Astrocyte (in vitro differentiated cells and primary cell): ENCODE data around the gene RRP36. TPM values are rescaled to one million over a fixed set of nuclear protein-coding genes. Genes with fewer than 3 reads are reported as not detected.
"Not testable (repeated sequence)": the region's sequence is repeated elsewhere in the genome, so short reads cannot be mapped to it uniquely, and the experiment has no call there.

Source experiments
- DNase-seq: peaks from one replicate; pipeline ENCODE4 v3.0.0-alpha.2; 2010; ENCODE audit warnings: low read depth
- FAIRE-seq: peaks from 2 replicates; lab custom pipeline; 2011; peaks lifted over from hg19 to GRCh38; lab: Jason Lieb, UNC
- H2AFZ ChIP-seq: 2 replicates; pipeline ENCODE4 v1.6.0; 2012; ENCODE audit warnings: low read depth, low read length, inconsistent platforms
- H3K27ac ChIP-seq: 2 replicates; pipeline ENCODE4 v1.5.1; 2011; ENCODE audit warnings: low read depth, low read length, inconsistent platforms
- H3K27me3 ChIP-seq: 2 replicates; pipeline ENCODE4 v1.6.0; 2011; ENCODE audit warnings: low read length, inconsistent platforms; ENCODE audit not compliant: insufficient read depth
- H3K36me3 ChIP-seq: 2 replicates; pipeline ENCODE4 v1.5.1; 2011; ENCODE audit warnings: low read length, inconsistent platforms; ENCODE audit not compliant: insufficient read depth
- H3K4me1 ChIP-seq: 2 replicates; pipeline ENCODE4 v1.5.1; 2011; ENCODE audit warnings: low read length, inconsistent platforms; ENCODE audit not compliant: insufficient read depth
- H3K4me2 ChIP-seq: 2 replicates; pipeline ENCODE4 v1.6.0; 2012; ENCODE audit warnings: low read length, inconsistent platforms
- H3K4me3 ChIP-seq: 2 replicates; pipeline ENCODE4 v1.5.1; 2011; ENCODE audit warnings: low read depth, mild to moderate bottlenecking, low read length, inconsistent platforms; ENCODE audit not compliant: insufficient read depth
- H3K79me2 ChIP-seq: 2 replicates; pipeline ENCODE4 v1.6.0; 2012; ENCODE audit warnings: mild to moderate bottlenecking, low read length, inconsistent platforms; ENCODE audit not compliant: insufficient read depth
- H3K9ac ChIP-seq: 2 replicates; pipeline ENCODE4 v1.6.0; 2012; ENCODE audit warnings: mild to moderate bottlenecking, low read length, inconsistent platforms
- H3K9me3 ChIP-seq: 2 replicates; pipeline ENCODE4 v1.5.1; 2012; ENCODE audit warnings: low read depth, mild to moderate bottlenecking, low read length, inconsistent platforms; ENCODE audit not compliant: insufficient read depth
- H4K20me1 ChIP-seq: 2 replicates; pipeline ENCODE4 v1.6.0; 2012; ENCODE audit warnings: low read length, inconsistent platforms; ENCODE audit not compliant: insufficient read depth
- H3K27ac Mint-ChIP-seq: one replicate; pipeline ENCODE4 v1.8.0; 2021; ENCODE audit warnings: mild to moderate bottlenecking, mixed read lengths; ENCODE audit not compliant: unreplicated experiment
- H3K27me3 Mint-ChIP-seq: one replicate; pipeline ENCODE4 v1.8.0; 2021; ENCODE audit warnings: low read depth, mixed read lengths; ENCODE audit not compliant: unreplicated experiment
- H3K36me3 Mint-ChIP-seq: one replicate; pipeline ENCODE4 v1.8.0; 2021; ENCODE audit warnings: low read depth, mixed read lengths; ENCODE audit not compliant: unreplicated experiment
- H3K4me1 Mint-ChIP-seq: one replicate; pipeline ENCODE4 v1.8.0; 2021; ENCODE audit warnings: low read depth, mixed read lengths; ENCODE audit not compliant: unreplicated experiment
- H3K4me3 Mint-ChIP-seq: one replicate; pipeline ENCODE4 v1.8.0; 2021; ENCODE audit warnings: mild to moderate bottlenecking, moderate library complexity, mixed read lengths; ENCODE audit not compliant: unreplicated experiment
- H3K9me3 Mint-ChIP-seq: one replicate; pipeline ENCODE4 v1.8.0; 2021; ENCODE audit warnings: mild to moderate bottlenecking, mixed read lengths; ENCODE audit not compliant: unreplicated experiment
- EZH2 ChIP-seq: IDR thresholded peaks from 2 replicates; pipeline ENCODE4 v1.6.1; 2012; ENCODE audit warnings: mild to moderate bottlenecking, low read length, inconsistent platforms; ENCODE audit not compliant: insufficient read depth
- total RNA-seq: library from RNA; stranded (reverse); gene quantifications from 2 replicates; pipeline ENCODE4 v1.2.1, GENCODE V29; 2021
- TF ChIP-seq, protein P1 (sequence below): IDR thresholded peaks from 2 replicates; pipeline ENCODE4 v1.5.1; 2011; ENCODE audit warnings: low read depth, mild to moderate bottlenecking, inconsistent platforms, low read length, moderate library complexity; ENCODE audit not compliant: insufficient read depth

The RRP36 gene
- total RNA-seq, 1 donor from 2014 or later: 77.9 TPM

DNA sequence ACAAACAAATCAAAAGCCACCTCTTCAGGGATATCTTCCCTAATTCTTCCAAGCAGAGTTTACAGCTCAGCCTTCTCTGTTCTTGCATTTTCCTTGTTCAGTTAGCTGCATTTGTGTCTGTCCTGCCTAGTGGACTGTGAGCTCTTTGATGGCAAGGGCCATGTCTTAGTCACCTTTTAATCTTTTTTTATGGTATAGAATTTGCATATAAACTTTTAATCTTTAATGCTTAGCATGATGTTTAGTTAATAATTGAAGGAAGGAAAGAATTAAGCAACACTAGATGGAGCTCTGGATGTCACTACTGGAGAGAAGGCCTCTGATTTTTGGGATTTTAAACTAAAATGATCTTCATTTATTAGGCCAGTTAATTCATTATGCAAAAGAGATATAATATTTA is 24.9 kb upstream of the RRP36 start:
- no peak for TF ChIP-seq EZH2
- TF ChIP-seq, protein P1, sequence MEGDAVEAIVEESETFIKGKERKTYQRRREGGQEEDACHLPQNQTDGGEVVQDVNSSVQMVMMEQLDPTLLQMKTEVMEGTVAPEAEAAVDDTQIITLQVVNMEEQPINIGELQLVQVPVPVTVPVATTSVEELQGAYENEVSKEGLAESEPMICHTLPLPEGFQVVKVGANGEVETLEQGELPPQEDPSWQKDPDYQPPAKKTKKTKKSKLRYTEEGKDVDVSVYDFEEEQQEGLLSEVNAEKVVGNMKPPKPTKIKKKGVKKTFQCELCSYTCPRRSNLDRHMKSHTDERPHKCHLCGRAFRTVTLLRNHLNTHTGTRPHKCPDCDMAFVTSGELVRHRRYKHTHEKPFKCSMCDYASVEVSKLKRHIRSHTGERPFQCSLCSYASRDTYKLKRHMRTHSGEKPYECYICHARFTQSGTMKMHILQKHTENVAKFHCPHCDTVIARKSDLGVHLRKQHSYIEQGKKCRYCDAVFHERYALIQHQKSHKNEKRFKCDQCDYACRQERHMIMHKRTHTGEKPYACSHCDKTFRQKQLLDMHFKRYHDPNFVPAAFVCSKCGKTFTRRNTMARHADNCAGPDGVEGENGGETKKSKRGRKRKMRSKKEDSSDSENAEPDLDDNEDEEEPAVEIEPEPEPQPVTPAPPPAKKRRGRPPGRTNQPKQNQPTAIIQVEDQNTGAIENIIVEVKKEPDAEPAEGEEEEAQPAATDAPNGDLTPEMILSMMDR: no peak
- H3K9me3 ChIP-seq: no peaks in the 10 kb centered on the region
- H3K27ac ChIP-seq: no peak overlapping the region
- H3K9ac ChIP-seq: no peak overlapping the region
- no peak overlapping the region for H3K4me2 ChIP-seq
- peaks cover 6% of the 10 kb centered on the region for H3K36me3 Mint-ChIP-seq
- no peak overlapping the region for H2AFZ ChIP-seq
- no peak for DNase-seq
- peaks cover 12% of the 10 kb centered on the region for H4K20me1 ChIP-seq
- H3K27me3 ChIP-seq: no peaks in the 10 kb centered on the region
- no peak for FAIRE-seq
- H3K4me1 ChIP-seq: no peaks in the 10 kb centered on the region
- no peaks in the 10 kb centered on the region for H3K27me3 Mint-ChIP-seq
- no peak overlapping the region for H3K4me3 ChIP-seq
- peaks cover 19% of the 10 kb centered on the region for H3K79me2 ChIP-seq
- no peaks in the 10 kb centered on the region for H3K9me3 Mint-ChIP-seq
- no peak overlapping the region for H3K27ac Mint-ChIP-seq
- H3K36me3 ChIP-seq: peaks cover 7% of the 10 kb centered on the region
- H3K4me3 Mint-ChIP-seq: no peak overlapping the region
- H3K4me1 Mint-ChIP-seq: peaks cover 3% of the 10 kb centered on the region

DNA sequence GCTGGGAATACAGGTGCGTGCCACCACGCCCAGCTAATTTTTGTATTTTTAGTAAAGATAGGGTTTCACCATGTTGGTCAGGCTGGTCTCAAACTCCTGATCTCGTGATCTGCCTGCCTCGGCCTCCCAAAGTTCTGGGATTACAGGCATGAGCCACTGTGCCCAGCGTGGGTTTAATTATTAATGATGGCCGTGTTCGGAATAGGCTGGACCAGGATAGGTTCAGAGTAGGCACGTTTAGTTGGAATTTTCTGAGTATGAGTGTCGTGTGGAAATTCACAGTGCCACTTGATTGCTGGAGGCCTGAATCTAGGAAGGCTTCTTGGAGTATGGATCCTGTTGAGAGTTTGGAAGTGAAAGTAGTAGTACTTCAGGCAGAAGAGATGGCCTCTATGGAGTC is 23.2 kb upstream of the RRP36 start:
- not testable (repeated sequence) for H3K4me1 Mint-ChIP-seq, H3K27me3 Mint-ChIP-seq, H3K4me3 Mint-ChIP-seq, H3K36me3 ChIP-seq, DNase-seq, H3K4me2 ChIP-seq, H3K9me3 ChIP-seq, H3K4me3 ChIP-seq, FAIRE-seq, H3K9me3 Mint-ChIP-seq, H3K27ac ChIP-seq, H3K36me3 Mint-ChIP-seq, H3K27ac Mint-ChIP-seq, H3K27me3 ChIP-seq, H3K4me1 ChIP-seq, H2AFZ ChIP-seq, H3K9ac ChIP-seq
- H4K20me1 ChIP-seq: peaks cover 12% of the 10 kb centered on the region
- peaks cover 16% of the 10 kb centered on the region for H3K79me2 ChIP-seq

DNA sequence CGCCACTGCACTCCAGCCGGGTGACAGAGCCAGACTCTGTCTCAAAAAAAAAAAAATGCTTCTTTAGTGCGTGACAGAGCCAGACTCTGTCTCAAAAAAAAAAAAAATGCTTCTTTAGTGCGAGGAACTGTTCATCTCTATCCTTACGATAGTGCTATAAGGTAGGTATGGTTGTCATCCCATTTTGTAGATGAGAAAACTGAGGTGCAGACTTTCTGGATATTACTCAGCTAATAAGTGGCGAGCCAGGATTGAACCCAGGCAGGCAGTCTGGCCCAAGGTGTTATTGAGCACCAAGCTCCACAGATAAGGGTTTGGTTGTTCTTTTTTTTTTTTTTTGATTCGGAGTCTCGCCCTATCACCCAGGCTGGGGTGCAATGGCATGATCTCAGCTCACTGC is 19.6 kb upstream of the RRP36 start:
- Histone ChIP-seq H3K4me1 (no peaks in the 10 kb centered on the region), H3K79me2 (peaks cover 9% of the 10 kb centered on the region), H3K27ac (no peak overlapping the region), H3K27me3 (no peaks in the 10 kb centered on the region), H3K9me3 (no peaks in the 10 kb centered on the region), H3K4me2 (no peak overlapping the region), H3K4me3 (no peak overlapping the region), H3K36me3 (peaks cover 6% of the 10 kb centered on the region), H2AFZ (no peak overlapping the region), H3K9ac (no peak overlapping the region), H4K20me1 (peaks cover 11% of the 10 kb centered on the region)
- DNase-seq (no peak), FAIRE-seq (no peak)
- no peaks in the 10 kb centered on the region for H3K4me1 Mint-ChIP-seq
- no peak overlapping the region for H3K27ac Mint-ChIP-seq
- no peak overlapping the region for H3K4me3 Mint-ChIP-seq
- no peaks in the 10 kb centered on the region for H3K27me3 Mint-ChIP-seq
- peaks cover 6% of the 10 kb centered on the region for H3K36me3 Mint-ChIP-seq
- no peaks in the 10 kb centered on the region for H3K9me3 Mint-ChIP-seq
- TF ChIP-seq, protein P1: no peak
- TF ChIP-seq EZH2: no peak
